GM03348 (cell line): Measurements from ENCODE around the gene MRPL10.
A peak's percentile ranks its signal among the peaks of the same experiment; 100 is the strongest.

ENCODE experiments used
- DNase-seq: peaks from one replicate; pipeline ENCODE4 v3.0.0; 2012; ENCODE audit warnings: low spot score

Gene MRPL10

GRCh38 chr17:47857551-47858455 lies 26.5 kb upstream of the MRPL10 start:
- DNase-seq: no peak

- DNase-seq: no peak
These were observed 25.5 kb upstream of the MRPL10 start for GRCh38 chr17:47856830-47857229.

GRCh38 chr17:47855737-47856136 lies 24.4 kb upstream of the MRPL10 start:
- no peak for DNase-seq

DNA sequence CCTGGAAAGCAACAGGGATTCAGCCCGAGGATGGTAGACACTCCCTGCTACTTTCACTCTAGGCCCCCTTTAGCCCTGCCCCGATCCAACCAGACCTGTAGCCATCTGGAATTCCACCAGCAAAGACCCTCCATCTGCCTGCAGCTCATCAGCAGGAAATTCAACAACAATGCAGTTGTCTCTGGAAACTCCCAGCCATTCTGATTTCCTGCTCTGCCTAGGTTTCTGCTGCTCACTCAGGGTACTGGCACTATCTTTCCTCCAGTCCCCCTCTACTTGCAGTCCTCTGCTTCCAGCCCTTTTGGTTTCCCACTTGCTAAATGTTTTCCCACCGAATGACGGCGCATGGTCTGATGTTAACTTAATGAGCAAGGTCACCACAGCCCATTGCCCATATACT lies 22.3 kb upstream of the MRPL10 start:
- no peak for DNase-seq

- DNase-seq: no peak
These were observed 21.0 kb upstream of the MRPL10 start for GRCh38 chr17:47852113-47852949.

DNA sequence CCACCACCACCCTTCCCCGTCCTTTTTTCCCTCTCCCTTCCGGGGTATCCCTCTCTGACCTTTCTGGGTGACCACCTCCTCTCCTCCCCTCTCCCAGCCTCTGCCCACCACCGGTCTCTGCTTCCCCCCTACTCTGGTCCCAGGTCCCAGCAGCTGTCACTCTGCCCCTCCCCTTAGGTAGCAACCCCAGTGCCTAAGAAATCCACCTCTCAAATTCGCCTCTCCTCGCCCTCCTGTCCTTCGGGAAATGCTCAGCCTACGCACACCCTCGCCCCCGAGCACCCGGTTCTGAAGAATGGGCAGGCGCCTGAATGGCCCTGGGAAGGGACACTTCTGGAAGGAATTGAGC lies 20.4 kb upstream of the MRPL10 start:
- no peak for DNase-seq

DNA sequence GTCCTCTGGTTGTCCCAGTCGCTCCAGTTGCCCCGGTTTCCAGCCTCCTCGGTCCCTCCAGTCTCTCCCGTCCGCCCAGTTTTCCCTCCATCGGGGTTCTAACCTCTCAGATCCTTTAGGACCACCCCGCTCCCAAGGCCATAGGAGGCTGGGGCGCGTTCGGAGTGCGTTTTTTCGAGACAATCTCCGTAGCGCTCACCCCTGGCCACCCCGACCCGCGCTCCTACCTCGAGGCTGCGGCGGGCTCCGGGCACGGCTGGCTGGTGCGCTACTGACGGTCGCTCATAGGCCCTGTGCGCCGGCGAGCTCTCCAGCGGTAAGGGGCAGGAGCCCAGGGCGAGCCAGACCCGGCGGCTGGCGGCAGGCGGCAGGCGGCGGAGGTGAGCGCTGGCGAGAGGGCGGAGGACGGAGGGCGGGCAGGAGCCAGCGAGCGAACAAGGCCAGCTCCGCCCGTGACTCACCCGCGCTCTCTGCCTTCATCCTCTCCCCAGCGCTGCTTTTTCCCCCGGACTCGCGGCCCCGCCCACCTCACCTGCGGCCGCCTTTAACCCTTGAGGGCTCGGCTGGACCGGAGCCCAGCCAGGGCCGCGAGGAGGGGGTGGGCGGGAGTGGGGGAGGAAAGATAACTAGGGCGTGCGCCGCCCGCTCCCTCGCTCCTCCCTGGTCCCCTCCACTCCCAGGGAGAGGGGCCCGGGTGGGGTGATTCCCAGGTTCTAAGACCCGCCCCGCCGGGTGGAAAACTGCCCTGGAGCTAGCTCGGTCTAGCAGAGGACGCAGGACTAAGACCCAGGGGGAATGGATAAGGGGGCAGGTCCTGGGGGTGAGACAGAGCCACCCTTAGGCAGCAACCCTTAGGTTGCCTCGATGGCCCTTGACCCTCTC lies 19.6 kb upstream of the MRPL10 start, which contains the start of gene SP6:
Gene SP6 (minus strand): TSS at position 472 of the 882 bp plus-strand sequence. CDS start 2,734 bp downstream, outside the sequence.
- peak; percentile 85 for DNase-seq

DNA sequence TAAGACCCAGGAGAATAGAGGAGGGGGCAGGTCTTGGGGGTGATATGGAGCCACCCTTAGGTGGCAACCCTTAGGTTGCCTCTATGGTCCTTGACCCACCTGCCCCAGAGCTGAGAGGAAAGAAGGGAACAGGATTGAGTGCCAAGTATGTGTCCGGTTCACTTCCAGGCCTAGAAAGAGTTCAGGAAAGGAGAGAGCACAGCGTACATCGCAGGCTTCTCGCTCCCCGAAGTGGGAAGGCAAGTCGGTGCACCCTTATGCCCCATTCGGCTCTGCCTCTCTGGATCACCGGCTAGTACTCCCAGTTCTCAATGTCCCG lies 19.0 kb upstream of the MRPL10 start:
- no peak for DNase-seq

DNA sequence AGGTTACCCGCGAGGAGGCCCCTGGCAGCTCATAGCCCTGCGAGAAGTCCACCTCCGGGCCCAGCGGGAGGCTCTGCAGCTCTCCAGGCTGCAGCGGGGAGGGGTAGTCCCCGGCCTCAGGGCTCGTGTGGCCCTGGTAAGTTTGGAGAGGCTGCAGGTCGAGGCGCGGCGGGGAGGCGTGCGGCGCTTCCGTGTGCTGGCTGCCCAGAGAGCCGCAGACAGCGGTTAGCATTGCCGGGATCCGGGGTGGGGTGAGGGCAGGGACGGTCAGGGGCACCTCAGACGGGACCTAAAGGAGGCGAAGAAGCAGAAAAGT lies 16.8 kb upstream of the MRPL10 start:
- DNase-seq: no peak

DNA sequence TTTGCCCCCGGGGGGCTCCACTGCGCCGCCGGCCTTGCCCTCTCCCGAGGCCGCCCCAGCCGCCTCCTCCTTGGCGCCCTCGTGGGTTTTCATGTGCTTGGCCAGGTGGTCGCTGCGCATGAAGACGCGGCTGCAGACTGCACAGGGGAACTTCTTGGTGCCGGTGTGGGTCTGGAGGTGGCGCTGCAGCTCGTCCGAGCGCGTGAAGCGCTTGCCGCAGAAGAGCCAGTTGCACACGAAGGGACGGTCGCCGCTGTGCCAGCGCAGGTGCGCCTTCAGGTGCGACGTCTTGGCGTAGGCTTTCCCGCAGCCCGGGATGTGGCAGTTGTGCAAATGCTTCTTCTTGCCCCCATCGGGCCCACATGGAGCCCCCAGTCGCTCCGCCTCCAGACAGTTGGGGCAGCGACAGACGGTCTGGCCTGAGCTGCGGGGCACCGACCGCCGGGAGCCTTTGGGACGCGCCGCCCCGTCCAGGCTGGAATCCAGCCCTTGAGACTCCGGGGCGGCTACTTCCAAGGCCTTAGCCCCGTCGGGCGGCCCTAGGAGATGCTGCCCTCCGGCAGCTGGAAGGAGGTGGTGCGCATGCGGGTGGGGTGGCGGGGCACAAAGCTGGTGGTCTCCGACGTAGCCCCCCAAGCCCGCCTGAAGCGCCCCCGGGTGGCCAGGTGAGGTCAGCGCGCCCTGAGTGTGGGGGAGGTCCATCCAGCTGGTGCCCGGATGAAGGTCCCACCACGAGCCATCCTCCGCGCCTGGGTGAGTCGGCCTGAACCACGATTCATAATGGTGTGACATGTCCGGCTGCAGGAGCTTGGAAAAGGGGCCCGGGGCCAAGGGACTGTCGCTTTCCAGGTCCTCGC lies 16.2 kb upstream of the MRPL10 start:
- no peak for DNase-seq

DNA sequence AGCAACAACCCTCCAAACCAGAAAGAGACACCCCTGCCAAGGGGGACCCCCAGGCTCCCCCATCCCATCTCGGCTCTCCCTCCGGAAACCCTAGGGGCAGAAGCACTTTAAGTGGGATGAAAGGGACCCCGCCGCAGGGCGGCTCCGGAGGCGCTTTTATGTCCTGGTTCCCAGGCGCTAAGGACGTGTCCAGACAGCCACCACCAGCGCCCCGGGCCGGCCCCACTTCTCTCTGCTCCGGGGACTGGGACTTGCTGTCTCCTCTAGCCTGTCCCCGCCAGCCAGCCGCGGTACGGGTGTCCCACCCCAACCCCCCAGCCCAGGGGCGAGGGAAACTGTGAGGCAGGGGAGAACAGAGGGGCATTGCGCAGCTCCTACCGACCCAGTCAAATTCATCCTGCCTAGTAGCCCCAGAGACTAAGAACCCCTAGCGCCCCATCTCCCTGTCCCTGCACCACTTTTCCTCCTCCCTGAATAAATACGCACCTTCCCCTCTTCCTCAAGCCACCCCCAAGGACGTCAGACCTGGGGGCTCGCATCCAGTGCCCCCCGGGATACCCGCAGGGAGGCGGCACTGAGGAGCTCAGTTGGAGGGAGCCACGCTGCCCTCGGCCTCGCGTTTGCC lies 15.5 kb upstream of the MRPL10 start:
- no peak for DNase-seq

DNA sequence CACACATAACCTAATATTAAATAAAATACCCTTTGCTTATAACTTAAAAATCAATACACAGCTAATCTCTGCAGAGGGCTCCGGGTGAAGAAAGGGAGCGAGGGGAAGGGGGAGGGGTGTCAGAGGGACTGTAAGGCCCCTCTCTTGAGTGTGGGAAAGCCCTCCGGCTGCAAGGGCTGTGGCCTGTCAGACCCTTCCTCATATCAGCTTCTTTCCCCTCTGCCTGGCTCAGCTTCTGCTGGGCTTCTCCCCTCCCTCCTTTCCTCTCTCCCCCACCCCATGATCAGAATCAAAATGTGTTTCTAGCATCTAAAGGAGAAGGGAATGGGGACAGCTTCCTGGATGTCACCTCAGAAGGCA lies 14.4 kb upstream of the MRPL10 start:
- DNase-seq: no peak

DNA sequence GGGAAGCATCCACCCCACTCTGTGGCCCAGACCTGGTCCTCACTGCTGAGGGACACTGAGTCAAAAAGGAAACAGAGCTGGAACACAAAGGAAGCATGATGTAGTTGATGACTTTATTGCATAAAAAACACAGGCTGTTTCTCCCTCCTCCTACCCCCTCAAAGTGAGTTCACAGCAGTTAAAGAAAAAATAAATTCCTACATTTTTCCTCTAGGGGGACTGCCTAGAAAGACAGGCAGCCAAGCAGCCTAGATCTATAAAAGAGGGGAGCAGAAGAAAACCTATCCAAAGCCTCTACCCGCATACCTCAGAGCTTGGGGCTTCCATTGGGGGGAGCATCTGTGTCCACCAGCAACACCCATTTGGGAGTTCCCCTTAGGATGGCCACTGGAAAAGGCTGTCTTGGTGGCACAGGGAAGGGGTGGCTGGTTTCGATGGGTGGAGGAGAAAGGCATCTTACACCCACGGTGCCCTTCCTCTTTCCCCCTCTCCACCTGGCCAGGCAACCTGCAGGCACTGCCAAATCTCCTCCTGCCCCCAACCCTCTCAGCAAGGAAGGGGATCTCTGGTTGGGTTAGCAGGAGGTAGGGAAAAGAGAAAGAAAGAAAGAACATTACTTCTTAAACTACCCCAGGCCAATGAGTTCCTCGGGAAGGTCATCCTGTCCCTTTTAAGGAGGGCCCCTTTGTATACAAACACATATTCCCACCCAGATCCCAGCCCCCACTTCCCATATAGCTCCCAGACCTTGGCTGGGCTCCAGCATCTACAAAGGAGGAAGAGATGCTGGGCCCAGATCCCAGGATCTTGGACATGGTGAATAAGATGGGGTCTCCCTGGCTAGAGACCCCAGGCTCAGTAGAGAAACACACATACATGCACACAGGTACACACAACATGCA lies 13.7 kb upstream of the MRPL10 start:
- peak; percentile 65 for DNase-seq

DNA sequence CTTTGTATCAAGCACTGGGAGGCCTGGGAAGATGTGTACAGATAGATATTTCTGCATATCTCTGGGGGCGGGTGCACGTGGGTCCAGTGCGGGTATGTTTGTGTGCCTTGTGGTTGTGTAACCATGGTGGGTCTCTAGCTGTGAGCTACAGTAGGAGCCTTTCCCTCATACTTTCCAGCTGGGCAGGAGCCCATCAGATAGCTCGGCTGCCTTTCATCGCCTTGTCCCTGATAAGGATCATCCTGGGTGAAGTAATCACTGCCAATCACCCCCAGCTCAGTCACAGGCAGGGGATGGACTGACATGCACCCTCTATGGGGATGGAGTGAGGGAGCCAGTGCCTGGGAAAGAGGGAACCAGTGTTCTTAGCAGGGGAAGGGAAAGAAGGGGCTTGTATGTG lies 12.9 kb upstream of the MRPL10 start:
- no peak for DNase-seq

DNA sequence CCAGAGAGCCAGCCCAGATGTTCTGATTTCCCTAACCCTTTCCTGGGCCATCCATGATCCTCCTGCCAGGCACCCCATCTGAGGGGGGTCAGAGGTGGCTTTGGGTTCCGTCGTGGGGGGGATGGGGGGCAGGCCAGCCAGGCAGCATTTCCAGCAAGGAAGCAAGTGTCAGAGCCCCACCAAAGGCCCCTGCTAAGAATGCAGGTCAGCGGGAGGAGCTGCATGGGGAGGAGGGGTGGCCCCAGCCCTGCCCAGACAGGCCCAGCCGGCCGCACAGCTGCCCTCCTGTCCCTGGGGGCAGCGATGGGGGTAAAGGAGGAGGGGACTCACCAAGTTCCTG lies 12.0 kb upstream of the MRPL10 start:
- DNase-seq: no peak

GRCh38 chr17:47841488-47842291 lies 10.3 kb upstream of the MRPL10 start:
- DNase-seq: no peak

GRCh38 chr17:47840742-47841487 lies 9.6 kb upstream of the MRPL10 start, which contains the start of gene SCRN2:
TSS of gene SCRN2 (minus strand) at chr17:47841273. CDS start at chr17:47840843, 430 bp downstream.
- peak; percentile 92 for DNase-seq

GRCh38 chr17:47840001-47840741 lies 8.8 kb upstream of the MRPL10 start:
- no peak for DNase-seq
